Chondrocyte (in vitro differentiated cells): ENCODE results near the gene MST1R. TPM values are rescaled to one million over a fixed set of nuclear protein-coding genes. Genes with fewer than 3 reads are reported as not detected.

Experiments used
- DNase-seq: peaks from one replicate; pipeline ENCODE4 v3.0.0; 2021; ENCODE audit warnings: mixed read lengths, low spot score
- H3K27ac Mint-ChIP-seq: one replicate; pipeline ENCODE4 v1.8.0; 2021; ENCODE audit warnings: mild to moderate bottlenecking, moderate library complexity, mixed read lengths; ENCODE audit not compliant: unreplicated experiment
- H3K27me3 Mint-ChIP-seq: 2 replicates; pipeline ENCODE4 v1.8.0; 2021; ENCODE audit warnings: low read depth, mixed read lengths
- H3K36me3 Mint-ChIP-seq: 2 replicates; pipeline ENCODE4 v1.8.0; 2021; ENCODE audit warnings: low read depth, mixed read lengths
- H3K4me1 Mint-ChIP-seq: 2 replicates; pipeline ENCODE4 v1.8.0; 2021; ENCODE audit warnings: low read depth, mild to moderate bottlenecking, mixed read lengths
- H3K4me3 Mint-ChIP-seq: one replicate; pipeline ENCODE4 v1.8.0; 2021; ENCODE audit warnings: mild to moderate bottlenecking, moderate library complexity, mixed read lengths; ENCODE audit not compliant: unreplicated experiment
- H3K9me3 Mint-ChIP-seq: 2 replicates; pipeline ENCODE4 v1.8.0; 2021; ENCODE audit warnings: low read depth, mixed read lengths
- total RNA-seq: library from RNA; stranded (reverse); gene quantifications from 3 replicates; pipeline ENCODE4 v1.2.1, GENCODE V29; 2021
- TF ChIP-seq, protein P1 (sequence below): fragments of 200-600 bp; sonication (generic); IDR thresholded peaks from 2 replicates; pipeline ENCODE4 v1.5.0; 2021; ENCODE audit warnings: antibody characterized with exemption, mild to moderate bottlenecking, moderate library complexity

MST1R gene
- total RNA-seq, 1 donor from 2014 or later: 0.55 TPM

DNA sequence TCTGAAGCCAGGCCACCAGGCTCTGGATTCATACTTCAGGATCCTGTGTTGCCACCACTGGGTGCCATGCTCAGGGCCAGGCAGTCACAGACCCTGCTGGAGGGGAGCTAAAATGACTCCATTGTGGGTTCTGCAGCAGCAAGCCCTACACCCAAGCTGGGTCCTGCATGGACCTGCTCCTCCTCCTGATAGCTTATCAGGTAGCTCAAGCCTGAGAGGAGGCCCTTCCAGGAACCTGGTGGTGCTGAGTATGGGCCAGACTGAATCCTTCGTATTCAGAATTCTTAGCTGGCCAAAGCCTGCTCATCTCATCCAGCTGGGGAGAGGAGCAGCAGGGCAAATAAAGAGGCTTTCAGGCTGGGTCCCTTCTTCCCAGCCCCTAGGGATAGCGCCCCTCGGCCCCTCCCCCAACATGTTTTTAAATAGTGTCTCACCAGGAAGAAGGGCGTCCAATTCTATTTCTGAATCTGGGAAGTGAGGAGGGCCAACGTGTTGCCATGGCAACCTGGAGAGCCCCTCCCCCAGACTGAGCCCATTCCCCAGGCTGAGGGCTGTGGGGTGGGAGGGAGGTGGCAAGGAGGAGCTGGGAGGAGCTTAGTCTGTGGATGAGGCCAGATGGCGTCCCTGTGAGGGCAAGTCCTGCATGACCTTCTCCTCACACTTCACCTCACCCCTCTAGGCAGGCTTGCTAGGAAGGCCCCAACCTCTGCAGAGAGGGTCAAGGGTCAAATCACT lies 22.9 kb downstream of the MST1R start:
- H3K27ac Mint-ChIP-seq: no peak overlapping the region
- no peaks in the 10 kb centered on the region for H3K36me3 Mint-ChIP-seq
- DNase-seq: no peak
- no peaks in the 10 kb centered on the region for H3K4me1 Mint-ChIP-seq
- H3K9me3 Mint-ChIP-seq: no peaks in the 10 kb centered on the region
- TF ChIP-seq, protein P1, sequence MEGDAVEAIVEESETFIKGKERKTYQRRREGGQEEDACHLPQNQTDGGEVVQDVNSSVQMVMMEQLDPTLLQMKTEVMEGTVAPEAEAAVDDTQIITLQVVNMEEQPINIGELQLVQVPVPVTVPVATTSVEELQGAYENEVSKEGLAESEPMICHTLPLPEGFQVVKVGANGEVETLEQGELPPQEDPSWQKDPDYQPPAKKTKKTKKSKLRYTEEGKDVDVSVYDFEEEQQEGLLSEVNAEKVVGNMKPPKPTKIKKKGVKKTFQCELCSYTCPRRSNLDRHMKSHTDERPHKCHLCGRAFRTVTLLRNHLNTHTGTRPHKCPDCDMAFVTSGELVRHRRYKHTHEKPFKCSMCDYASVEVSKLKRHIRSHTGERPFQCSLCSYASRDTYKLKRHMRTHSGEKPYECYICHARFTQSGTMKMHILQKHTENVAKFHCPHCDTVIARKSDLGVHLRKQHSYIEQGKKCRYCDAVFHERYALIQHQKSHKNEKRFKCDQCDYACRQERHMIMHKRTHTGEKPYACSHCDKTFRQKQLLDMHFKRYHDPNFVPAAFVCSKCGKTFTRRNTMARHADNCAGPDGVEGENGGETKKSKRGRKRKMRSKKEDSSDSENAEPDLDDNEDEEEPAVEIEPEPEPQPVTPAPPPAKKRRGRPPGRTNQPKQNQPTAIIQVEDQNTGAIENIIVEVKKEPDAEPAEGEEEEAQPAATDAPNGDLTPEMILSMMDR: no peak
- peaks cover 15% of the 10 kb centered on the region for H3K27me3 Mint-ChIP-seq
- H3K4me3 Mint-ChIP-seq: no peak overlapping the region

DNA sequence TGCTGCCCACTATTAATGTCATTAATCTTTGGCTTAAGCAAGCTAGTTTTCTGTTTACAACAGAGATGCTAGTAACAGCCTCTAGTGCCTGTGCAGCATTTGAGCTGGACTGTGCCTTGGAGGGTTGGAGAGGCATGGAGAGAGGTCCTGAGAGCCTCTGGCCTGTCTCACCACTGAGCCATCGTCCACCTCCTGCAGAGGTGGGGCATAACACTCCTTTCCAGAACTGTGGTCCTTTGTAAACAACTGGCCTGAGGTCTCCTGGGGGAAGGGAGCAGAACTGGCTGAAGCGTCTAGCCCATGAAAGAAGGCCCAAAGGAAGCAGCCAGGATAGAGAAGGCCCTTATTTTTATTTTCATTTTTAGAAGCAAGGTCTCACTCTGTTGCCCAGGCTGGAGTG lies 24.0 kb downstream of the MST1R start:
- Mint-ChIP-seq H3K36me3 (no peaks in the 10 kb centered on the region), H3K27ac (no peak overlapping the region), H3K9me3 (no peaks in the 10 kb centered on the region), H3K27me3 (peaks cover 18% of the 10 kb centered on the region), H3K4me3 (no peak overlapping the region), H3K4me1 (no peaks in the 10 kb centered on the region)
- no peak for DNase-seq
- TF ChIP-seq, protein P1: no peak

DNA sequence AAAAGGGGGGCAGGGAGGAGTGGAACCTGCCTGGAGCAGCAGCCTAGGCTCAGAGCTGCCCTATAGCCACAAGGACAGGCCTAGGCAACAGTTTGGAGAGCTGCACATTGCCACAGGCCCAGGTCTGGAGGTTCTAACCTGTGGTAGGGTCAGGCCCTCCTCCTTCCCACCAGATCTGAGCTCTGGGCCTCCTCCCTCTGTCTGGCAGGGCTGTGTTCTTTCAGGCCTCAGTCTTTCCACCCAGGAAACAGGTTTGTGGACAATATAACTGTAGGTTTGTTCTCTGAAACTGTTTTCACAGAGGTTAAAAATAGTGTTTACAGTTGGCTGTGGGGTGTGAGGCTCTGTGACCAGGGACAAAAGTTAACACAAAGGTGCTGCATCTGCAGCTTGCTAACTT lies 25.0 kb downstream of the MST1R start:
- TF ChIP-seq, protein P1: no peak
- Mint-ChIP-seq H3K9me3 (no peaks in the 10 kb centered on the region), H3K27me3 (peaks cover 17% of the 10 kb centered on the region), H3K27ac (no peak overlapping the region), H3K4me1 (no peaks in the 10 kb centered on the region), H3K4me3 (no peak overlapping the region), H3K36me3 (no peaks in the 10 kb centered on the region)
- no peak for DNase-seq

DNA sequence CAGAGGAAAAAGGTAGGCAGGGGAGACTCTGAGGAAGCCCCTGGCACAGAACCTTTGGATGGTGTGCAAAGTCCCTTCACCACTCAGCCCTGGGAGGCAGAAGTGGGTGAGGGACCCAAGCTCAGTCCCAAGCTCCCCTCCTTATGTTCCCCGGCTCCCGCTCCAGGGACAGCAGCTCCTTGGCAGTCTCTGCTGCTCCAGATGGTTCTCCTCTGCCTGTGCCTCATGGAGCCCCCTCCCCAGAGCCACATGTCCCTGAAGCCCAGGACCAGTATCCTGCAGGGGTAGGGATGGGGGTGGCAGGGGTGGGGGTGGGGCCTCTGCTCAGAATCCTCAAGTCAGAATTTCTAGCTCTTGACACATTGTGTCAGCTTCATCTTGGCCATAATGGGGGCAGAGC lies 26.0 kb downstream of the MST1R start:
- Mint-ChIP-seq H3K4me3 (no peak overlapping the region), H3K27me3 (peaks cover 15% of the 10 kb centered on the region), H3K9me3 (no peaks in the 10 kb centered on the region), H3K4me1 (no peaks in the 10 kb centered on the region), H3K27ac (no peak overlapping the region), H3K36me3 (no peaks in the 10 kb centered on the region)
- DNase-seq: no peak
- TF ChIP-seq, protein P1: no peak

DNA sequence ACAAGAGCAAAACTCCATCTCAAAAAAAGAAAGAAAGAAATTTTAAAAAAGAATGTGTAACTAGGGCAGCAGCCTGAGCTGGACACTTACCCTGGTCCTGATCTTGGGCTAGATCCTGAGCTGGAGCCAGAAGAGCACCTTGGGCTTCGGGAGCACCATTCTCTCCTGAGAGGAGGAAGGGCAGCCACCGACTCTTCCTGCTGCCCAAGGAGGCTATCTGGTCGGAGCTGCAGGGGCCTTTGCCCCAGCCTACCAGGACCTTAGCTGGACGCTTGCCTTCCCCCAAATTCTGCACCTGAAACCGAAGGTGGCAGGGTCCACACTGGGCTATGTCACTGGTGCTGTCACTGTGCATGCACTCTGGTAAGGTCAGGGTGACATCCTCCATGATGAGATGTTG lies 27.1 kb downstream of the MST1R start:
- peaks cover 4% of the 10 kb centered on the region for H3K27me3 Mint-ChIP-seq
- TF ChIP-seq, protein P1: no peak
- H3K36me3 Mint-ChIP-seq: no peaks in the 10 kb centered on the region
- H3K9me3 Mint-ChIP-seq: no peaks in the 10 kb centered on the region
- no peaks in the 10 kb centered on the region for H3K4me1 Mint-ChIP-seq
- H3K4me3 Mint-ChIP-seq: no peak overlapping the region
- H3K27ac Mint-ChIP-seq: no peak overlapping the region
- DNase-seq: no peak
